ENCODE measurements around the gene ADGRL4.

- TF ChIP-seq CTCF (conservative IDR thresholded peaks at IDR 0.05), result no peak
- TF ChIP-seq ZFX (IDR thresholded peaks at IDR 0.05), result no peak
These were observed 26.0 kb downstream of the ADGRL4 start for GRCh38 chr1:78980511-78980910.

All from C4-2B (cell line).